ENCODE data around the gene AKT3. TPM values are rescaled to one million over a fixed set of nuclear protein-coding genes. Genes with fewer than 3 reads are reported as not detected.

AKT3 gene
- total RNA-seq, 1 experiment from 2014 or later: 55.0 TPM

DNA sequence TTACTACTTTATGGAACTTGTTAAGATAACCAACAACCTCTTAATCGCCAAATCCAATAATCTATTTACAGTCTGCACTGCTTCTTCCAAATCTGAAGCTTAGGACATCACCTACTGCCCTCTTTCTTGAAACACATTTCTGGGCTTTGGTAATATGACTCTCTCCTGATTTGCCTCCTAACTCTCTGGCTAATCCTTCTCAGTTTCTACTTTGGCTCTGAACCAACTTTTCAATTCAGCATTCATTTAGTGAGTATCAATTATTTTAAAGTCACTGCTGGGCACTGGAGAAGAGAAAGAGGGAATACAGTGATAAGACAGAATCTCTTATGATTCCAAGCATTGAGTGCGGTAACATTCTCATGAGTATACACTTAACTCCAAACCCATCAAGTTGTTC, 275.0 kb downstream of the AKT3 start:
- Histone ChIP-seq H3K27me3 (replicated peaks) (no peaks in the 10 kb centered on the region), H3K36me3 (peaks cover 9% of the 10 kb centered on the region), H3K4me3 (no peak overlapping the region), H3K4me1 (replicated peaks) (no peaks in the 10 kb centered on the region), H3K27ac (no peak overlapping the region), H3K9me3 (replicated peaks) (0 out of 2 replicates have a peak, but pooled peaks cover 2% of the 10 kb centered on the region)
- DNase-seq (ENCODE audit: low read depth in 1 of 2, low spot score in 2 of 2): no peak

DNA sequence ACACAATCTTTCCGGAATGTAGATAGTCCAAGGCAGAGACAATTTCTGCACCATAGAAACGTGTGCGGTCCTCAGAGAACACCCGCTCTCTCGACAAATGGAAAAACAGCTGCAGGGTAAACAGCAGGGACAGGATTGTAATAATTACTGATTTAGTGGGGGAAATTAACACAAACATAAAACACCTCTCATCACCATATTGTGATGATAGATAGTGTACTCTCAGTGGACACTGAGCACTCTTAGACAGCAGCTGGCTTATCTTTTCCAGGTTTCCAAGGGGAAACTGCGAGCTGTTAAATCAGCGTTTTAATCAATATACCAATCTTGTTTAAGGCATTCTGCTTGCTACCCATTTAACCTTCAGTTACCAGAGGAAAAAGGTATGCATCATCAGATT, 277.1 kb downstream of the AKT3 start:
- no peak for DNase-seq (ENCODE audit: low read depth in 1 of 2, low spot score in 2 of 2)
- Histone ChIP-seq H3K36me3 (peaks cover 2% of the 10 kb centered on the region; the same call in 1 of the 2 replicates), H3K27me3 (replicated peaks) (no peaks in the 10 kb centered on the region)

GRCh38 chr1:243568793-243569192, 281.2 kb downstream of the AKT3 start:
- peak in 1 of 2 experiments; percentile 71 for DNase-seq (ENCODE audit: low read depth in 1 of 2, low spot score in 2 of 2)
- Histone ChIP-seq H3K27me3 (replicated peaks) (no peaks in the 10 kb centered on the region), H3K9me3 (replicated peaks) (no peaks in the 10 kb centered on the region), H3K4me1 (replicated peaks) (peaks cover 18% of the 10 kb centered on the region), H3K36me3 (no peaks in the 10 kb centered on the region), H3K27ac (peak overlapping the region; percentile 44), H3K4me3 (no peak overlapping the region)

More for the DNA sequence above, 277.1 kb downstream of the AKT3 start:
- no peak overlapping the region for H3K4me3 ChIP-seq
- H3K27ac ChIP-seq: no peak overlapping the region
- H3K4me1 ChIP-seq (replicated peaks): peaks cover 17% of the 10 kb centered on the region
- H3K9me3 ChIP-seq (replicated peaks): 0 out of 2 replicates have a peak, but pooled peaks cover 2% of the 10 kb centered on the region

DNA sequence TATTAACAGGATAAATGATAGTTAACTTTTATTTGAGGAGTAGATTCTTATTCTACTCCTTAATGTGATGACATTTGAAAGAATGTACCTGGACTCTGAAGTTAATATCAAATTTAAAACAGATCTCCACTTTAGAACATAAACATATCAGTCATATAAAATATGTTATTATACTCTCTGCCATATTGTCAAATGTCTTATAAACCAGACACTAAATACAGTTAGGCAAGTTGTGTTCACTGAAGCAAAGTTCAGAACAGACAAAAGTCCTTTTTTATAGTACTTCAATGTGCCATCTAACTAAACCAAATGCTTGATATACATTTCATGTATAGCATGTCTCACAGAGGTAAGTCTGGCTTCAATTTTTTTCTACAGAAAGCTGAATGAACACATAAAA, 285.2 kb downstream of the AKT3 start:
- Histone ChIP-seq H3K36me3 (peaks cover 25% of the 10 kb centered on the region), H3K9me3 (replicated peaks) (no peaks in the 10 kb centered on the region), H3K27ac (no peak overlapping the region), H3K27me3 (replicated peaks) (no peaks in the 10 kb centered on the region), H3K4me1 (replicated peaks) (peaks cover 23% of the 10 kb centered on the region), H3K4me3 (no peak overlapping the region)
- no peak for DNase-seq (ENCODE audit: low read depth in 1 of 2, low spot score in 2 of 2)

DNA sequence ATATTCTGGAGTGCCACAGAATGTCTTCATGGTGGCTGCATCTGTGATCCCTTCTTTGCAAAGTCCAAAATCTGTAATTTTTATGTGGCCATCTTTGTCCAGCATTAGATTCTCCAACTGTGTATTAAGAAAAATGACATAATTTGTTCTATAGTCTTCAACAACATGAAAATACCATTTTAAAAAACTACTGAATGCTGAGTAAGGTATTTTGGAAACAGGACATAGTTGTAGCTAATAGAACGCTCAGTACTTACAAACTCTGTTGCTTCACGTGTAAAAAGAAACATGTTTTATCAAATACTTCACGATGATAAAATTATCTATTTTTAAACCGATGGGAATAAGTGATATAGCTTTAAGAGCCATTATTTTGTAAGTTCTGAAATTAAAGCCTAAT, 286.3 kb downstream of the AKT3 start:
- H3K27ac ChIP-seq: no peak overlapping the region
- no peaks in the 10 kb centered on the region for H3K9me3 ChIP-seq (replicated peaks)
- DNase-seq (ENCODE audit: low read depth in 1 of 2, low spot score in 2 of 2): no peak
- H3K36me3 ChIP-seq: peaks cover 25% of the 10 kb centered on the region
- H3K4me3 ChIP-seq: no peak overlapping the region
- H3K27me3 ChIP-seq (replicated peaks): no peaks in the 10 kb centered on the region
- H3K4me1 ChIP-seq (replicated peaks): peaks cover 19% of the 10 kb centered on the region

GRCh38 chr1:243562473-243562872, 287.6 kb downstream of the AKT3 start:
- no peak for DNase-seq (ENCODE audit: low read depth in 1 of 2, low spot score in 2 of 2)
- H3K27ac ChIP-seq: no peak overlapping the region
- H3K4me3 ChIP-seq: no peak overlapping the region
- H3K9me3 ChIP-seq (replicated peaks): no peaks in the 10 kb centered on the region
- H3K4me1 ChIP-seq (replicated peaks): peaks cover 10% of the 10 kb centered on the region
- H3K27me3 ChIP-seq (replicated peaks): no peaks in the 10 kb centered on the region
- H3K36me3 ChIP-seq: peaks cover 25% of the 10 kb centered on the region

GRCh38 chr1:243561588-243562319, 288.3 kb downstream of the AKT3 start:
- peaks cover 25% of the 10 kb centered on the region for H3K36me3 ChIP-seq
- no peak overlapping the region for H3K27ac ChIP-seq
- no peaks in the 10 kb centered on the region for H3K27me3 ChIP-seq (replicated peaks)
- H3K4me3 ChIP-seq: no peak overlapping the region
- no peaks in the 10 kb centered on the region for H3K9me3 ChIP-seq (replicated peaks)
- DNase-seq (ENCODE audit: low read depth in 1 of 2, low spot score in 2 of 2): no peak
- H3K4me1 ChIP-seq (replicated peaks): peaks cover 10% of the 10 kb centered on the region

- peaks cover 10% of the 10 kb centered on the region for H3K4me1 ChIP-seq (replicated peaks)
- H3K27ac ChIP-seq: peak overlapping the region; percentile 30
- H3K4me3 ChIP-seq: no peak overlapping the region
- H3K27me3 ChIP-seq (replicated peaks): no peaks in the 10 kb centered on the region
- DNase-seq (ENCODE audit: low read depth in 1 of 2, low spot score in 2 of 2): peak in 1 of 2 experiments; percentile 37
- no peaks in the 10 kb centered on the region for H3K9me3 ChIP-seq (replicated peaks)
- H3K36me3 ChIP-seq: peaks cover 25% of the 10 kb centered on the region
These were observed 290.4 kb downstream of the AKT3 start for GRCh38 chr1:243559575-243560162.

DNA sequence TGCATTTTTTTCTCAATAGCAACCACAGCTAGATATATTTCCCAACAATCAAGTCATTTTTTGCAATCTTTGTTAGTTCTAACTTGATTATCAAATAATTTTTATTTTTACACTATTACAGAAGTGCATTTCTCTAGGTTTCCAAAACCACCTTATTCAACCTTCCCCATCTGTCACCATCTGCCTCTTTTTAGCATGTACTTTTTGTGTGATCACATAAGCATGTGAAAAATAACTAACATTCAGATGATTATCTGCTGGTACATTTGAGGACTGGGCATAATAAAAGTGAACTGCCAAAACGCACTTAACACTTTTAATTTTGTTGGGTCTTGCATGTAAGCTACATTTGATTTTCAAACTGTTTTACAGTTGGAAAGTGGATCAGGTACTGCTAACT, 291.5 kb downstream of the AKT3 start:
- Histone ChIP-seq H3K27me3 (replicated peaks) (no peaks in the 10 kb centered on the region), H3K4me1 (replicated peaks) (peaks cover 10% of the 10 kb centered on the region), H3K36me3 (peaks cover 24% of the 10 kb centered on the region), H3K9me3 (replicated peaks) (no peaks in the 10 kb centered on the region), H3K27ac (no peak overlapping the region), H3K4me3 (no peak overlapping the region)
- DNase-seq (ENCODE audit: low read depth in 1 of 2, low spot score in 2 of 2): no peak

- Histone ChIP-seq H3K4me1 (replicated peaks) (peaks cover 10% of the 10 kb centered on the region), H3K9me3 (replicated peaks) (no peaks in the 10 kb centered on the region), H3K4me3 (no peak overlapping the region), H3K27ac (no peak overlapping the region), H3K27me3 (replicated peaks) (no peaks in the 10 kb centered on the region), H3K36me3 (peaks cover 17% of the 10 kb centered on the region)
- no peak for DNase-seq (ENCODE audit: low read depth in 1 of 2, low spot score in 2 of 2)
These were observed 292.2 kb downstream of the AKT3 start for GRCh38 chr1:243557866-243558265.

GRCh38 chr1:243554686-243555085, 295.4 kb downstream of the AKT3 start:
- H3K9me3 ChIP-seq (replicated peaks): no peaks in the 10 kb centered on the region
- H3K36me3 ChIP-seq: peaks cover 7% of the 10 kb centered on the region; the same call in 1 of the 2 replicates
- peaks cover 12% of the 10 kb centered on the region for H3K4me1 ChIP-seq (replicated peaks)
- H3K27me3 ChIP-seq (replicated peaks): no peaks in the 10 kb centered on the region
- DNase-seq (ENCODE audit: low read depth in 1 of 2, low spot score in 2 of 2): no peak
- no peak overlapping the region for H3K27ac ChIP-seq
- H3K4me3 ChIP-seq: no peak overlapping the region

GRCh38 chr1:243553090-243553489, 297.0 kb downstream of the AKT3 start:
- Histone ChIP-seq H3K27me3 (replicated peaks) (no peaks in the 10 kb centered on the region), H3K4me3 (no peak overlapping the region), H3K36me3 (peaks cover 8% of the 10 kb centered on the region; the same call in 1 of the 2 replicates), H3K9me3 (replicated peaks) (no peaks in the 10 kb centered on the region), H3K4me1 (replicated peaks) (peaks cover 18% of the 10 kb centered on the region), H3K27ac (no peak overlapping the region)
- no peak for DNase-seq (ENCODE audit: low read depth in 1 of 2, low spot score in 2 of 2)

DNA sequence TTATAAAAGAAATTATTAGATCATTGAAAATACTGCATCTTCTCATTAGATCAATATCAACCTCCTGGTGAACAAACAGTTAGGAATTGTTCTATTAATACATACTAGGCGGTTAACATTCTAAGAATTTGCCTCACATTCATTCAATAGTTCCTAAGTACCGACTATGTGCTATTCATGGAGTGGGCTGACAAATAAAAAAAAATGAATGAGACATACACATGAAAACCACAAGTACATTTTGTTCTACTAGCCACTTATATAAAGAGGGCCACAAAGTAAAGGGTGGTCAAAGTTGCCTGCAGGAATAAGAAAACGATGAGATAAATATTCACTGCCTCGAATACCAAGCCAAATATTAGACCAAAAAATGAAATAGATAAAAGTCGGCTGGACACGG, 299.8 kb downstream of the AKT3 start:
- no peaks in the 10 kb centered on the region for H3K9me3 ChIP-seq (replicated peaks)
- no peak overlapping the region for H3K4me3 ChIP-seq
- peaks cover 12% of the 10 kb centered on the region for H3K36me3 ChIP-seq
- H3K27ac ChIP-seq: no peak overlapping the region
- peaks cover 18% of the 10 kb centered on the region for H3K4me1 ChIP-seq (replicated peaks)
- no peak for DNase-seq (ENCODE audit: low read depth in 1 of 2, low spot score in 2 of 2)
- no peaks in the 10 kb centered on the region for H3K27me3 ChIP-seq (replicated peaks)

DNA sequence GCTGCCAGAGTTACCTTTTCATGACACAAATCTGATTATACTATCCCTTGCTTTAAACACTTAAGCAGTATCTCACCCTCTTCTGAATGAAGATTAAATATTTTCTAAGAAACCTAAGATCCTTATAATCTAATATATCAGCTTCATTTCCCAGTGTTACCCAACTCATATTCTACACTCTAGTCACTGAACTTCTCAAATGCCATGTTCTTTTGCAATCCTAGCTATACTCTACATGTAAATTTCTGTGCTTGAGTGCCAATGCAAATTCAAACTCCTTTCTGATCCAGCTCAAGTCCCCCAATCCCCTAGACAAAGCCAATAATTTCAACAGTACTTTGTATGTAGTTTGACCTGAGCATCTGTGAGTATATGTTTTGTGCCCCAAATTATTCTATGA, 300.3 kb downstream of the AKT3 start:
- H3K4me1 ChIP-seq (replicated peaks): peaks cover 18% of the 10 kb centered on the region
- no peaks in the 10 kb centered on the region for H3K27me3 ChIP-seq (replicated peaks)
- no peak for DNase-seq (ENCODE audit: low read depth in 1 of 2, low spot score in 2 of 2)
- H3K9me3 ChIP-seq (replicated peaks): no peaks in the 10 kb centered on the region
- H3K27ac ChIP-seq: 0 out of 2 replicates have a peak overlapping the region, but pooled peaks have one; percentile 32
- H3K36me3 ChIP-seq: peaks cover 12% of the 10 kb centered on the region
- no peak overlapping the region for H3K4me3 ChIP-seq
